ENCODE results near the gene ZBTB40. TPM values are rescaled to one million over a fixed set of nuclear protein-coding genes. Genes with fewer than 3 reads are reported as not detected.

The ZBTB40 gene
- total RNA-seq, 4 donors from 2014 or later: 13.8 to 21.1 (median 18.4) TPM

- no peaks in the 10 kb centered on the region for H3K9me3 ChIP-seq
- WGBS: 0% methylated on average over 2 of the region's 2 CpGs
- intact Hi-C loops (cut with DNase I): loop anchor here (5.0 kb wide), 1 partner anchor 312 kb away; no protein-coding TSS in a partner anchor
These were observed 32.7 kb upstream of the ZBTB40 start for GRCh38 chr1:22418933-22419382.

GRCh38 chr1:22420455-22421053, 31.1 kb upstream of the ZBTB40 start:
- TF ChIP-seq POLR2AphosphoS5 (IDR thresholded peaks at IDR 0.05) (no peak), EP300 (IDR thresholded peaks at IDR 0.05) (no peak), CTCF (IDR thresholded peaks at IDR 0.05) (peak; percentile 63 to 79 (median 74))
- intact Hi-C loops (cut with DNase I): loop anchor here (1.0 kb wide), 1 partner anchor 222 kb away; no protein-coding TSS in a partner anchor
- WGBS: 62% methylated on average over 15 of the region's 15 CpGs

More at GRCh38 chr1:22418933-22419382, 32.7 kb upstream of the ZBTB40 start:
- Histone ChIP-seq H3K4me1 (peaks cover 4 to 24% (median 19%) of the 10 kb centered on the region in 4 donors), H3K27me3 (peaks cover 0 to 49% (median 0%) of the 10 kb centered on the region in 4 donors), H3K36me3 (no peaks in the 10 kb centered on the region), H3K4me3 (no peak overlapping the region), H3K27ac (replicated peaks in 1 of 4) (no peak overlapping the region)
- no peak for TF ChIP-seq POLR2AphosphoS5 (IDR thresholded peaks at IDR 0.05)
- TF ChIP-seq POLR2A (IDR thresholded peaks at IDR 0.05; ENCODE audit: low read depth): no peak
- no peak for TF ChIP-seq CTCF (IDR thresholded peaks at IDR 0.05)
- no peak for TF ChIP-seq EP300 (IDR thresholded peaks at IDR 0.05)
- no peak for DNase-seq (ENCODE audit: extremely low spot score)

GRCh38 chr1:22426781-22427180, 24.9 kb upstream of the ZBTB40 start:
- no peak overlapping the region for H3K4me3 ChIP-seq
- H3K9me3 ChIP-seq: no peaks in the 10 kb centered on the region
- DNase-seq (ENCODE audit: extremely low spot score): no peak
- intact Hi-C loops (cut with DNase I): no loop called here
- 88% methylated on average over 4 of the region's 4 CpGs for WGBS
- TF ChIP-seq POLR2A (IDR thresholded peaks at IDR 0.05; ENCODE audit: low read depth) (no peak), EP300 (IDR thresholded peaks at IDR 0.05) (no peak), POLR2AphosphoS5 (IDR thresholded peaks at IDR 0.05) (no peak), CTCF (IDR thresholded peaks at IDR 0.05) (no peak)
- no peaks in the 10 kb centered on the region for H3K36me3 ChIP-seq
- H3K4me1 ChIP-seq: no peaks in the 10 kb centered on the region
- no peaks in the 10 kb centered on the region for H3K27me3 ChIP-seq
- no peak overlapping the region for H3K27ac ChIP-seq (replicated peaks in 1 of 4)

More at GRCh38 chr1:22420455-22421053, 31.1 kb upstream of the ZBTB40 start:
- DNase-seq (ENCODE audit: extremely low spot score): no peak
- H3K27ac ChIP-seq (replicated peaks in 1 of 4): no peak overlapping the region
- H3K27me3 ChIP-seq: peaks cover 0 to 45% (median 0%) of the 10 kb centered on the region in 4 donors
- no peaks in the 10 kb centered on the region for H3K36me3 ChIP-seq
- no peaks in the 10 kb centered on the region for H3K9me3 ChIP-seq
- peaks cover 4 to 24% (median 19%) of the 10 kb centered on the region in 4 donors for H3K4me1 ChIP-seq
- H3K4me3 ChIP-seq: no peak overlapping the region

- intact Hi-C loops (cut with DNase I): no loop called here
- no peaks in the 10 kb centered on the region for H3K27me3 ChIP-seq
- H3K4me3 ChIP-seq: peak overlapping the region; percentile 13 to 41 (median 29)
- no peaks in the 10 kb centered on the region for H3K36me3 ChIP-seq
- DNase-seq (ENCODE audit: extremely low spot score): peak; percentile 53
- H3K9me3 ChIP-seq: no peaks in the 10 kb centered on the region
- H3K27ac ChIP-seq (replicated peaks in 1 of 4): no peak overlapping the region
- no peaks in the 10 kb centered on the region for H3K4me1 ChIP-seq
- no peak for TF ChIP-seq CTCF (IDR thresholded peaks at IDR 0.05)
- no peak for TF ChIP-seq POLR2AphosphoS5 (IDR thresholded peaks at IDR 0.05)
- no peak for TF ChIP-seq POLR2A (IDR thresholded peaks at IDR 0.05; ENCODE audit: low read depth)
- TF ChIP-seq EP300 (IDR thresholded peaks at IDR 0.05): no peak
- WGBS: 63% methylated on average over 5 of the region's 5 CpGs
These were observed 23.0 kb upstream of the ZBTB40 start for GRCh38 chr1:22428672-22429071.

Data from esophagus muscularis mucosa (tissue), 4 donors.